Activated CD8-positive, alpha-beta T cell treated with anti-CD3 and anti-CD28 coated beads, Interleukin-2, amount 10 ng/mL, durations not matched to agents 7 days and 5 days (primary cell): ENCODE measurements around the gene WWC2. TPM values are rescaled to one million over a fixed set of nuclear protein-coding genes. Genes with fewer than 3 reads are reported as not detected.
"Not testable (repeated sequence)": the region's sequence is repeated elsewhere in the genome, so short reads cannot be mapped to it uniquely, and the experiment has no call there.

Source experiments
- ATAC-seq: fragments of 150-1000 bp; cut with Tn5 transposase; one replicate; pipeline ENCODE4 v1.10.0; 2021; ENCODE audit warnings: moderate library complexity
- CTCF ChIA-PET: fragments of 350-600 bp; sonication (Branson Sonifier 250); formaldehyde crosslinking; loops from one replicate; lab custom pipeline; 2021; ENCODE audit warnings: antibody characterized with exemption; lab: Charles Lee
- POLR2A ChIA-PET: fragments of 350-600 bp; sonication (Branson Sonifier 250); formaldehyde crosslinking; loops from one replicate; lab custom pipeline; 2021; ENCODE audit warnings: antibody characterized with exemption; lab: Charles Lee
- DNase-seq: peaks from one replicate; pipeline ENCODE4 v3.0.0-alpha.2; 2020
- H3K27ac Mint-ChIP-seq: one replicate; pipeline ENCODE4 v1.8.0; 2021; ENCODE audit warnings: mild to moderate bottlenecking, mixed read lengths
- H3K27me3 Mint-ChIP-seq: one replicate; pipeline ENCODE4 v1.8.0; 2021; ENCODE audit warnings: low read depth, mixed read lengths
- H3K36me3 Mint-ChIP-seq: one replicate; pipeline ENCODE4 v1.8.0; 2021; ENCODE audit warnings: low read depth, mixed read lengths
- H3K4me1 Mint-ChIP-seq: one replicate; pipeline ENCODE4 v1.8.0; 2021; ENCODE audit warnings: low read depth, mixed read lengths
- H3K4me3 Mint-ChIP-seq: one replicate; pipeline ENCODE4 v1.8.0; 2021; ENCODE audit warnings: mild to moderate bottlenecking, mixed read lengths
- H3K9me3 Mint-ChIP-seq: one replicate; pipeline ENCODE4 v1.8.0; 2022; ENCODE audit warnings: mixed read lengths; ENCODE audit not compliant: insufficient read depth
- total RNA-seq, 2 experiments: library from RNA; stranded (reverse); gene quantifications; one replicate each; pipeline ENCODE4 v1.2.3, GENCODE V29; 2021

The WWC2 gene
- total RNA-seq, 2 experiments from 2014 or later, result 0.21 TPM

DNA sequence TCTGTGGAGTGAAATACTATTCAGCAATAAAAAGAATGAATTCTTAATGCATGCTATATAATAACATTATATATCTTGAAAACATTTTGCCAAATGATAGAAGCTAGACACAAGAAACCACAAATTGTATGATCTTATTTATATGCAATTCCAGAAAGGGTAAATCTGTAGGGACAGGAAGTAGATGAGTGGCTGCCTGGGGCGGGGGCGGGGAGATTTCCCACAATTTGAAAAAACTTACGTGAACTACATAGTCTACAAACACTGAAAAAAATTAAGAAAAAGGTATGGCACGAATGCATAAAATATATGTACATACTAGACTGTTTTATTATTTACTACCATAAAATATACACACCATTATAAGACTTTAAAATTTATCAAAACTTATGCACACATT lies 81.6 kb downstream of the WWC2 start:
- ChIA-PET POLR2A (no interaction called here), CTCF (interaction anchor here (0.7 kb wide), 1 partner anchor 77 kb away, joined by 3 read pairs; no protein-coding TSS in a partner anchor)
- H3K27ac Mint-ChIP-seq, result no peak overlapping the region
- peaks cover 6% of the 10 kb centered on the region for H3K9me3 Mint-ChIP-seq
- peaks cover 9% of the 10 kb centered on the region for H3K27me3 Mint-ChIP-seq
- H3K4me3 Mint-ChIP-seq, result no peak overlapping the region
- H3K4me1 Mint-ChIP-seq, result peaks cover 6% of the 10 kb centered on the region
- ATAC-seq (no peak), DNase-seq (no peak)
- H3K36me3 Mint-ChIP-seq, result no peaks in the 10 kb centered on the region

DNA sequence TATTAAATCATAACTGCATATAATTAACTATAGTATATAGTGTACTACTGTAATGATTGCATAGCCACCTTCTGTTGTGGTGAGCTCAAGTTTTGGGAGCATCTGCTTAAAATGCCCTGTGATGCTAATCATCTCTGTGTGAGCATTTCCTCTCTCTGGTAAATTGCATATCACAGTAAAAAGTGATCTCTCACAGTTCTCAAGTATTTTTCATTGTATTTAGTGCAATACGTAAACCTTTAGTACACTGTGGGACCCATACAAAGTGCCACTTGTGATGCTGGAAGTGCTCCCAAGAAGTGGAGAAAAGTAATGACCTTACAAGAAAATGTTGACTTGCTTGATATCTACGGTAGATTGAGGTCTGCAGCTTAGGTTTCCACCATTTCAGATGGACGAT lies 82.0 kb downstream of the WWC2 start:
- POLR2A ChIA-PET, result no interaction called here
- ATAC-seq, result no peak

DNA sequence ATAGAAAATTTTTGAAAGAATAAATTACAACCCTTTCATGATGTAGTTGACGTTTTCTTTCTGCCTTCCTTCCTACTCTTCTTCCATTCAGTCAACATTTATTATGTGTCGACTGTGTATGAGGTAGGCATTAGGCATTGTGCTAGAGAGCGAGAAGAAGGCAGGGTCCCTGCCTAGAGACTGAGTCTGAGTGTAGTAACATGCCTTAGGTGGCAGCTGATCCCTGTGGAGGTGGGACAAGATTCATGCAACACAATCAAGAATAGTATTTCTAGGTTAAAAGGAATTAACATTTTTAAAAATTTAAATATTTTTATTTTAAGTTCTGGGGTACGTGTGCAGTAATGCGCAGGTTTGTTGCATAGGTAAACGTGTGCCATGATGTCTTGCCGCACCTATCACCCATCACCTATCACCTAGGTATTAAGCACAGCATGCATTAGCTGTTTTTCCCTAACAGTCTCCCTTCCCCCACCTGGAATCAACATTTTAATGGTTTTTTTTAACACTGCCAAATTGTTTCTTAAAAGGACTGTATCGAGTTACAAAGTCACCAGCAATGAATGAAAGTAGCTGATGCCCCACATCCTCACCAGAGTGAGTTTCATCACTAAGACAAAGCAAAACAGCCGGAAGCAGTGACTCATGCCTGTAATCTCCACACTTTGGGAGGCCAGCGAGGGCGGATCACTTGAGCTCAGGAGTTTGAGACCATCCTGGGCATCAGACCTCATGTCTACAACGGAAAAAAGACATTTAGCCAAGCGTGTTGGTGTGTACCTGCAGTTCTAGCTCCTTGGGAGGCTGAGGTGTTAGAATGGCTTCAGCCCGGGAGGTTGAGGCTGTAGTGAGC lies 84.0 kb downstream of the WWC2 start:
- POLR2A ChIA-PET, result interaction anchor here (0.6 kb wide), 1 partner anchor 209 kb away, joined by 3 read pairs; no protein-coding TSS in a partner anchor
- H3K4me1 Mint-ChIP-seq, result peaks cover 6% of the 10 kb centered on the region
- H3K4me3 Mint-ChIP-seq, result no peak overlapping the region
- no peak for DNase-seq
- peaks cover 11% of the 10 kb centered on the region for H3K27me3 Mint-ChIP-seq
- H3K36me3 Mint-ChIP-seq, result no peaks in the 10 kb centered on the region
- ATAC-seq, result no peak
- CTCF ChIA-PET, result interaction anchor here (0.6 kb wide), 1 partner anchor 169 kb away, joined by 3 read pairs; no protein-coding TSS in a partner anchor
- H3K27ac Mint-ChIP-seq, result no peak overlapping the region
- H3K9me3 Mint-ChIP-seq, result peaks cover 6% of the 10 kb centered on the region

More for the DNA sequence above, 82.0 kb downstream of the WWC2 start:
- Mint-ChIP-seq H3K9me3 (peaks cover 6% of the 10 kb centered on the region), H3K27me3 (peaks cover 9% of the 10 kb centered on the region), H3K4me1 (peaks cover 6% of the 10 kb centered on the region), H3K4me3 (no peak overlapping the region), H3K27ac (no peak overlapping the region), H3K36me3 (no peaks in the 10 kb centered on the region)
- DNase-seq, result no peak
- CTCF ChIA-PET, result interaction anchor here (0.7 kb wide), 1 partner anchor 76 kb away, joined by 3 read pairs; no protein-coding TSS in a partner anchor

DNA sequence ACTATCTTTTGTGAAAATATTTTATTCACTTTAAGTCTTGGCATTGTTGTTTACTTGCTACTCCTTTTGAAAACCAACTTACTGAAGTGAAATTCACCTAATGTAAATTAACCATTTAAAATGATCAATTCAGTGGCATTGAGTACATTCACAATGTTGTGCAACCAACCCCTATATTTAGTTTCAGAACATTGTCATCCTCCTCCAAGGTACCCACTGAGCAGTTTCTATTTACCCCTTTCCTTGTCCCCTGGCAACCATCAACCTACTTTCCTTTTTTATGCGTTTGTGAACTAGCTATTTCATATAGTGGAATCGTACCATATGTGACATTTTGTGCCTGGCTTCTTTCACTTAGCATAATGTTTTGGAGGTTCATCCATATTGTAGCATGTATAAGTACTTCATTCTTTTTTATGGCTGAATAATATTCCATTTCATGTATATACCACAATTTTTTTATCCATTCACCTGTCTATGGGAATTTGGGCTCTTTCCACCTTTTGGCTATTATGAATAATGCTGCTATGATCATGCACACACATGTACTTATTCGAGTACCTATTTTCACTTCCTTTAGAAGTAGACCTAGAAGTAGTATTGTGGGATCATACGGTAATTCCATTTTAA lies 85.0 kb downstream of the WWC2 start:
- H3K27ac Mint-ChIP-seq, result no peak overlapping the region
- ChIA-PET POLR2A (no interaction called here), CTCF (no interaction called here)
- peaks cover 6% of the 10 kb centered on the region for H3K4me1 Mint-ChIP-seq
- H3K27me3 Mint-ChIP-seq, result peaks cover 11% of the 10 kb centered on the region
- no peak overlapping the region for H3K4me3 Mint-ChIP-seq
- ATAC-seq, result no peak
- no peaks in the 10 kb centered on the region for H3K36me3 Mint-ChIP-seq
- DNase-seq, result no peak
- H3K9me3 Mint-ChIP-seq, result peaks cover 6% of the 10 kb centered on the region

DNA sequence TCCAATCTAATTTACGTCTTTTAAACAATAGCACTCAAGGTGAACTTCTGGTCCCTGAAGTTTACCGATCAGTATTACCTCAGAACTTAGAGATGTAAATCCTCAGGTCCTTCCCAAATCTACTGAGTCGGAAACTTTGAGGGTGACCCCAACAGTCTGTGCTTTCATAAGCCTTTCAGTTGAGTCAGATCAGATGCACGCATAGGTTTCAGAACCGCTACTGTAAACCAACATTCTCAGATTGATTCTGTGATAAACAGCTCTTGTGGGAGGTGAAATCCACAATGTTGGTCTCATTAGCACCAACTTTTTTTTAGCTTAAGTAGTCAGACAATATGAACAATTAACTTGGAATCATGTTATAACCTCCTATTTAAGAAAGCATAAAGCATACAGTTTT lies 86.0 kb downstream of the WWC2 start:
- Mint-ChIP-seq H3K27ac (no peak overlapping the region), H3K36me3 (no peaks in the 10 kb centered on the region), H3K4me3 (no peak overlapping the region), H3K27me3 (peaks cover 8% of the 10 kb centered on the region), H3K4me1 (peaks cover 6% of the 10 kb centered on the region), H3K9me3 (peaks cover 6% of the 10 kb centered on the region)
- DNase-seq, result no peak
- ATAC-seq, result no peak
- ChIA-PET POLR2A (no interaction called here), CTCF (no interaction called here)

DNA sequence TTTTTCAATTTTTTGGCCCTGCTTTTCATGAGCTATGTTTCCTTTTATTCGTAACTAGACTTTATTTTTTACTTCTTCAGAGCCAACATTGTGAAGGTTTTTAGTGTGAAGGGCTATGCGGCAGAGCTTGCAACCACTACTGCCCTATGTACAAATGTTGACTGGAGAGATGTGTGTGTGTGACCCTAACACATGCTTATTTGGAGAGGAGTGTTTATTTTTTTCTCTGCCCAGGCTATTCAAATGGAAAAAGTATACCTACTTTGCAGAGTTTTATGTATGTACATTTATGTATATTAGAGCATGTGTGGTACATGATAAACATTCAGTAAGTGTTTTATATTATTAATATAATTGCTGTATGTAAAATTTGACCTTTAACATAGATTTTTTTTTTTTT lies 86.5 kb downstream of the WWC2 start:
- peaks cover 8% of the 10 kb centered on the region for H3K27me3 Mint-ChIP-seq

DNA sequence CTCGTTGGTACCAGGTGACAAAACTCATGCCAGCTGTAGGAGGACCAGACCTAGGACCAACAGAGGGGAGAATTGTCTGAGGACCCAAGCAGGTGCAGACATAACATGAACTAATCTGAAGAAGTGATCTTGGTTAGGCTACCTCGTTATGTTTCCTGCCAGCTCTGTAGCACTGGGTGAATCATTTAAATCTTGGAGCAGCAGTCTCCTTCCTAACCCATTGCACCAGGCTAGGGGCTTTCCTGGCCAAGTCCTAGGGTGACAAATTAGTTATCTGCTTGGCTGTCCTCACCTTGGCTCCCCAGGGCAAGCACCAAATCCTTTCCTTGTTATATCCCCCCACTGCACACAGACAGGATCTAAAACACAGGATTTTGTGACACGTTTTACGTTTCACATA lies 87.8 kb downstream of the WWC2 start:
- POLR2A ChIA-PET, result no interaction called here
- no peak for ATAC-seq

More for the DNA sequence above, 86.5 kb downstream of the WWC2 start:
- Mint-ChIP-seq H3K4me1 (peaks cover 6% of the 10 kb centered on the region), H3K4me3 (no peak overlapping the region), H3K9me3 (peaks cover 6% of the 10 kb centered on the region), H3K36me3 (no peaks in the 10 kb centered on the region), H3K27ac (no peak overlapping the region)
- POLR2A ChIA-PET, result no interaction called here
- DNase-seq (no peak), ATAC-seq (no peak)
- CTCF ChIA-PET, result no interaction called here

DNA sequence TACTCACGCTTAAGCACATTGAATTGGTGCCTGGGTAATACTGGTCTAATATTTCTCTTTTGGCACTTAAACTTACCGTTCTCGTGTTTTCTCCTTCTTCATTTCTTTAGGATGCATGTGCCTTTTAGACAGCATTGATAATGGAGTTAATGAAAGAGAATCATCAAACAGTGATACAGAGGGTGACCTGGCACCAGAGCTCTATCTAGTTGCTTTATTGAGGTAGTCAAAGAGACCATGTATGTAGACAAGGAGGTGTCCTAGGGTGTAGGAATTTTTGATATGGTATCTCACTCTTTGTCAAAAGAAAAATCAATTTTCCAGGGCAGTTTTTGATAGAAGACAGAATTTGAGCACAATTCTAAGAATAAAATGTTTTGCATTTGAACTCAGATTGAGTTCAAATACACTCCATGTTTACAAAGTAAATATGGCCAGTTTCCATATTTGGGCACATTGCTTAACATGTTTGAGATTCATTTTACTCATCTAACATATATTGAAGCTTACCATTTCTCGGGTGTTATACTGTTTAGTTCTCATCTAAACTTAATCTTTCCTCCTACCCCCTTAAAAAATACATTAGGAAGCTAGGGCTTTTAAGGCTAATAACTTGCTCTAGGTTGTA lies 92.0 kb downstream of the WWC2 start:
- Mint-ChIP-seq H3K27ac (no peak overlapping the region), H3K4me1 (no peaks in the 10 kb centered on the region), H3K27me3 (peaks cover 28% of the 10 kb centered on the region), H3K4me3 (no peak overlapping the region), H3K9me3 (no peaks in the 10 kb centered on the region), H3K36me3 (no peaks in the 10 kb centered on the region)
- DNase-seq (no peak), ATAC-seq (no peak)
- CTCF ChIA-PET, result no interaction called here
- POLR2A ChIA-PET, result no interaction called here

More for the DNA sequence above, 87.8 kb downstream of the WWC2 start:
- CTCF ChIA-PET, result no interaction called here
- Mint-ChIP-seq H3K4me3 (no peak overlapping the region), H3K36me3 (no peaks in the 10 kb centered on the region), H3K9me3 (peaks cover 6% of the 10 kb centered on the region), H3K4me1 (peaks cover 6% of the 10 kb centered on the region), H3K27me3 (peaks cover 15% of the 10 kb centered on the region), H3K27ac (no peak overlapping the region)
- DNase-seq, result no peak

DNA sequence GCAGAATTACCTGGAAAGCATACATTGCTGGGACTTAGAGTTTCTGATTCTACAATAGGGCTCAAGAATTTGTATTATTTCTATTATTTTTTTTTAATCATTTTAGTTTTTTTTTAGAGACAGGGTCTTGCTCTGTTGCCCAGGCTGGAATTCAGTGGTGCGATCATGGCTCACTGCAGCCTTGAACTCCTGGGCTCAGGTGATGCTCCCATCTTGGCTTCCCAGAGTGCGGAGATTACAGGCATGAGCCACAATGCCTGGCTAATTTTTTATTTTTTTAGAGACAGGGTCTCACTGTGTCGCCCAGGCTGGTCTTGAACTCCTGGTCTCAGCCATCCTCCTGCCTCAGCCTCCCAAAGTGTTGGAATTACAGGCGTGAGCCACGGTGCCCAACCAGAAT lies 92.6 kb downstream of the WWC2 start:
- ChIA-PET CTCF (no interaction called here), POLR2A (no interaction called here)
- no peak for DNase-seq
- Mint-ChIP-seq H3K27ac (no peak overlapping the region), H3K4me1 (no peaks in the 10 kb centered on the region), H3K27me3 (peaks cover 29% of the 10 kb centered on the region), H3K36me3 (no peaks in the 10 kb centered on the region), H3K9me3 (no peaks in the 10 kb centered on the region), H3K4me3 (no peak overlapping the region)
- ATAC-seq, result no peak

DNA sequence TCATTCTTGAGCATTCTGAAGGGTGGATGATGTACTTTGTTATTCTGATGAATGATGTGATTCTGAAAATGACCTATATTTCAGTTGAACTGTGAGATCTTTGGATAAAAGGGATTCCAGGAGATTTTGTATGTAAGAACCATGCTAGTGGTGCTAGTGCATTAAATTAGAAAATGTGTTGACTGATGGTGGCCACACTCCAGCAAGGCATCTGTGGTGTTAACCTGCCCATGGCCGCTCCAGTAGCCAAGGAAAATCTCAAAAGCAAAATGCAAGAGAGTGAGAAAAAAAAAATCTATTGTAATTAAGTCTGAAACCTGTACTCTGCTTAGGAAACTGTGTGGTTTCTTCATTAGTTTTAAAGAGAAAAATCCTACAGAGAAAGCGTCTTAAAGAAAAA lies 93.5 kb downstream of the WWC2 start:
- Mint-ChIP-seq H3K4me1 (no peaks in the 10 kb centered on the region), H3K36me3 (no peaks in the 10 kb centered on the region), H3K4me3 (no peak overlapping the region), H3K27me3 (peaks cover 29% of the 10 kb centered on the region), H3K27ac (no peak overlapping the region), H3K9me3 (no peaks in the 10 kb centered on the region)
- ATAC-seq (no peak), DNase-seq (no peak)
- ChIA-PET POLR2A (no interaction called here), CTCF (no interaction called here)

DNA sequence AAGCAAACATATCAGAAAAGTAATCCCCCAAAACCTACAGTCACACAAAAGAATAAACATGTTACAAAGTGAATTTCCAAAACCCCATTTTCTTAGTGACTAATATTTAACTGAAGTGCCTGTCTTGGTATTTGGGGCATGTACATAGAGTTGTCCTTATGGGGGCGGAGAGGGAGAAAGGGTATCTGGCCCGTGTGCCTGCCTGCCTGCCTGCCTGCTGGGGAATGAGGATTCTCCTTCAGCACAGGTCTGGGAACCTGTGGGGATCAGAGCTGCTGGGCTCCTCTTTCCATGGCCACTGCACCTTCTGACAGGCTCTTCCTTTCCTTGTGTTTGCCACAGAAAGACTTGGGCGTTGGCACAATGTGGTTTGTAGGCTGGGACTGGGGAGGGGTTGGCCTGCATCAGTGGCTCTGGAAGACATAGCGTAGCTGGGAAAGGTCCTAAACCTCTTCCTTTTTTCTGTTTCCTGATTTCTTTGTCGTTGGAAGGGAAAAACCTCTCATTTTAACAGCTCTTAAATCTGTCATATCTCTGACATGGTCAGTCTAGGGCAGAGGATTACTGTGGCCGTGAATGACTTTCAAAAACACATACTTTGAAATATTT lies 94.8 kb downstream of the WWC2 start:
- peaks cover 30% of the 10 kb centered on the region for H3K27me3 Mint-ChIP-seq
- H3K4me1 Mint-ChIP-seq, CTCF ChIA-PET: not testable (repeated sequence)

More for the DNA sequence above, 94.8 kb downstream of the WWC2 start:
- H3K27ac Mint-ChIP-seq, ATAC-seq, POLR2A ChIA-PET, H3K9me3 Mint-ChIP-seq, H3K4me3 Mint-ChIP-seq, DNase-seq, H3K36me3 Mint-ChIP-seq: not testable (repeated sequence)
